Kidney (tissue), 14 donors: ENCODE data around the gene HIVEP3. TPM values are rescaled to one million over a fixed set of nuclear protein-coding genes. Genes with fewer than 3 reads are reported as not detected.

Source experiments
- DNase-seq, 5 donors: peaks; one replicate each; pipeline ENCODE4 v3.0.0-alpha.2; 2013 to 2020
- FAIRE-seq: peaks from 2 replicates; lab custom pipeline; 2012; peaks lifted over from hg19 to GRCh38; lab: Jason Lieb, UNC
- H3K27ac ChIP-seq, 2 donors: one replicate each; pipeline ENCODE4 v1.7.0; 2013; ENCODE audit warnings: low read depth in 2 of 2, low read length in 2 of 2, inconsistent platforms in 1 of 2
- H3K27me3 ChIP-seq: one replicate; pipeline ENCODE4 v1.7.1; 2013; ENCODE audit warnings: low read length, inconsistent platforms; ENCODE audit not compliant: control insufficient read depth, insufficient read depth
- H3K36me3 ChIP-seq, 3 donors: one replicate each; pipeline versions ENCODE4 v1.7.0 to v1.7.1; 2013; ENCODE audit warnings: low read length in 3 of 3, control low read depth in 1 of 3, inconsistent platforms in 1 of 3; ENCODE audit not compliant: insufficient read depth in 3 of 3, control insufficient read depth in 2 of 3
- H3K4me1 ChIP-seq, 3 donors: one replicate each; pipeline versions ENCODE4 v1.7.0 to v1.7.1; 2013; ENCODE audit warnings: low read length in 3 of 3, inconsistent platforms in 1 of 3, low read depth in 1 of 3; ENCODE audit not compliant: control insufficient read depth in 2 of 3, insufficient read depth in 2 of 3
- H3K4me3 ChIP-seq, 3 donors: one replicate each; pipeline versions ENCODE4 v1.7.0 to v1.8.1; 2013; ENCODE audit warnings: low read length in 3 of 3, control low read depth in 1 of 3, inconsistent platforms in 1 of 3
- H3K9ac ChIP-seq, 3 donors: one replicate each; pipeline versions ENCODE4 v1.7.0 to v1.7.1; 2013; ENCODE audit warnings: low read length in 3 of 3, control low read depth in 1 of 3, inconsistent platforms in 1 of 3
- H3K9me3 ChIP-seq, 3 donors: one replicate each; pipeline versions ENCODE4 v1.7.0 to v1.7.1; 2013; ENCODE audit warnings: low read length in 3 of 3, control low read depth in 1 of 3, inconsistent platforms in 1 of 3; ENCODE audit not compliant: control insufficient read depth in 2 of 3, insufficient read depth in 1 of 3
- intact Hi-C: fragments of 100-400 bp; cut with DNase I; formaldehyde crosslinking; loops from one replicate; pipeline ENCODE4 v1.11.1; 2022
- polyA plus RNA-seq: library from polyadenylated mRNA; stranded (reverse); fragments of 350-450 nt; fragmentation: Illumina TruSeq; extraction: RNeasy Lipid Tissue Mini Kit (QIAGEN cat#74804); gene quantifications from one replicate; pipeline ENCODE4 v1.2.3, GENCODE V29; 2014; ENCODE audit warnings: low read depth, low replicate concordance; ENCODE audit not compliant: insufficient read depth
- total RNA-seq: library from RNA; stranded (reverse); fragmentation: NEBNext Ultra II Directional; extraction: Animal tissue kit (Norgen Biotek cat#: 25700); gene quantifications from one replicate; pipeline ENCODE4 v1.2.1, GENCODE V29; 2021
- TF ChIP-seq, protein P1 (sequence below): IDR thresholded peaks from 3 replicates; pipeline ENCODE4 v1.5.1; 2012; ENCODE audit warnings: mild to moderate bottlenecking, moderate library complexity, borderline replicate concordance; ENCODE audit not compliant: insufficient read depth; ENCODE audit errors: extremely low read depth
- donor health status: control.
- donor health status: control.
- donor health status: control.
- donor health status: control.
- donor health status: control.
- donor health status: DM: yes; HTN: yes; CAD: no.
- donor health status: Normal renal cell carcinoma (clear cell type).

The HIVEP3 gene
- total and polyA plus RNA-seq, 2 donors from 2014 or later: 3.5 to 11.0 TPM

DNA sequence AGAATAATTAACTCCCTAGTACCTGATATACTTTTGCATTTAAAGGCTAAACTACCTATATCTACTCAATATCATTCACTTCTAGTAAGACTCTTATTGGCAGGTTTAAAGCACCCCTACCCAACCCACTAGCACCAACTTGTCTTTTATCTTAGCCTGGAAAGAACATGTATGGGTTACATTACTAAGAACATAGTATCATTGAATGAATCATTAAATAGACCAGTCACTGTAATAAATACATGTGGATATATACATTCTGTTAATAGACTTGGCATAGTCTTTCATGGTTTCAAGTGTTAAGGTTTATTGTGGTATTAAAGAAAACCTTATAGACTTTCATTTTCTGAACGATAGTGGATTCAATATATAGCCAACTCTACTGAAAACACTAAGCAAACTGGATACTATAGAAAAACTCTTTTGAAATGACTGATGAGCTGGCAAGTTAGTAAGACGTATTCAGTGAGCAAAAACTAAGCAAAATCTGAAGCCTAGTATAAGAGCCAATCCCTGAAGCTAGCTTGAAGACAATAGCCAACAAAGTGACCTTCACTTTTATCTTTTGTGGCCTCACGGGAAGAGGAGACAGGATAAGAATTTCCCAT, 10.3 kb downstream of the HIVEP3 start:
- Histone ChIP-seq H3K9me3 (no peaks in the 10 kb centered on the region), H3K36me3 (no peaks in the 10 kb centered on the region), H3K27ac (no peak overlapping the region), H3K27me3 (no peaks in the 10 kb centered on the region), H3K9ac (no peak overlapping the region), H3K4me3 (no peak overlapping the region), H3K4me1 (peaks cover 0 to 2% (median 0%) of the 10 kb centered on the region in 3 donors)
- FAIRE-seq (no peak), DNase-seq (no peak)
- TF ChIP-seq, protein P1, sequence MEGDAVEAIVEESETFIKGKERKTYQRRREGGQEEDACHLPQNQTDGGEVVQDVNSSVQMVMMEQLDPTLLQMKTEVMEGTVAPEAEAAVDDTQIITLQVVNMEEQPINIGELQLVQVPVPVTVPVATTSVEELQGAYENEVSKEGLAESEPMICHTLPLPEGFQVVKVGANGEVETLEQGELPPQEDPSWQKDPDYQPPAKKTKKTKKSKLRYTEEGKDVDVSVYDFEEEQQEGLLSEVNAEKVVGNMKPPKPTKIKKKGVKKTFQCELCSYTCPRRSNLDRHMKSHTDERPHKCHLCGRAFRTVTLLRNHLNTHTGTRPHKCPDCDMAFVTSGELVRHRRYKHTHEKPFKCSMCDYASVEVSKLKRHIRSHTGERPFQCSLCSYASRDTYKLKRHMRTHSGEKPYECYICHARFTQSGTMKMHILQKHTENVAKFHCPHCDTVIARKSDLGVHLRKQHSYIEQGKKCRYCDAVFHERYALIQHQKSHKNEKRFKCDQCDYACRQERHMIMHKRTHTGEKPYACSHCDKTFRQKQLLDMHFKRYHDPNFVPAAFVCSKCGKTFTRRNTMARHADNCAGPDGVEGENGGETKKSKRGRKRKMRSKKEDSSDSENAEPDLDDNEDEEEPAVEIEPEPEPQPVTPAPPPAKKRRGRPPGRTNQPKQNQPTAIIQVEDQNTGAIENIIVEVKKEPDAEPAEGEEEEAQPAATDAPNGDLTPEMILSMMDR: no peak
- intact Hi-C loops: no loop called here

- Histone ChIP-seq H3K4me1 (peaks cover 0 to 3% (median 0%) of the 10 kb centered on the region in 3 donors), H3K4me3 (no peak overlapping the region), H3K9ac (no peak overlapping the region), H3K9me3 (no peaks in the 10 kb centered on the region), H3K27ac (no peak overlapping the region), H3K36me3 (no peaks in the 10 kb centered on the region), H3K27me3 (no peaks in the 10 kb centered on the region)
- FAIRE-seq: no peak
- intact Hi-C loops: no loop called here
- no peak for DNase-seq
- TF ChIP-seq, protein P1: no peak
Measured at GRCh38 chr1:41907446-41907845, 11.3 kb downstream of the HIVEP3 start.

DNA sequence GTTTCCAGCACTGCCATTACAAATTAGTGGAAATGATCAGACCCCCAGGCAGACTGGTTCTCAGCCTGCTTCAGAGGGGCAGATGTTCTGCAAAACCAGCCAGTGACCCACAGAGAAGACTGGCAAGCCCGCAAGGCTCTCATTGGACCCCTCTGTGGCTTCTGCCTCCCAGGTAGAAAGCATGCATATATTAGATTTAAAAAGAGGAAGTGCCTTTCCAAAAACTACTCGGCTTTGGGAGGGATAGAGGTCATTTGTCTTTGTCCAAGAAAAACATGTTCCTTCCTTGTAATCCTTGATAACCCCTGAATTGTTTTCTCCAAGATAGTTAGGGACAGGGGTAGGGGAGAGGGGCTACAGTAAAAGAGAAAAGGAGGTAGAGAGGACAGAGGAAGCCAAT, 11.8 kb downstream of the HIVEP3 start:
- no peak overlapping the region for H3K27ac ChIP-seq
- no peak for DNase-seq
- no peak for FAIRE-seq

More for the DNA sequence above, 11.8 kb downstream of the HIVEP3 start:
- Histone ChIP-seq H3K27me3 (no peaks in the 10 kb centered on the region), H3K9me3 (no peaks in the 10 kb centered on the region), H3K36me3 (no peaks in the 10 kb centered on the region), H3K9ac (no peak overlapping the region), H3K4me1 (peaks cover 0 to 6% (median under 1%) of the 10 kb centered on the region in 3 donors), H3K4me3 (no peak overlapping the region)
- intact Hi-C loops: no loop called here
- TF ChIP-seq, protein P1: no peak
